Measurements from ENCODE around the gene MAP2K2. TPM values are rescaled to one million over a fixed set of nuclear protein-coding genes. Genes with fewer than 3 reads are reported as not detected.
A peak's percentile ranks its signal among the peaks of the same experiment; 100 is the strongest.

The MAP2K2 gene
- polyA plus RNA-seq, 2 of the 4 experiments (the other 2 are of a cell fraction), result 41.7 to 115 TPM

DNA sequence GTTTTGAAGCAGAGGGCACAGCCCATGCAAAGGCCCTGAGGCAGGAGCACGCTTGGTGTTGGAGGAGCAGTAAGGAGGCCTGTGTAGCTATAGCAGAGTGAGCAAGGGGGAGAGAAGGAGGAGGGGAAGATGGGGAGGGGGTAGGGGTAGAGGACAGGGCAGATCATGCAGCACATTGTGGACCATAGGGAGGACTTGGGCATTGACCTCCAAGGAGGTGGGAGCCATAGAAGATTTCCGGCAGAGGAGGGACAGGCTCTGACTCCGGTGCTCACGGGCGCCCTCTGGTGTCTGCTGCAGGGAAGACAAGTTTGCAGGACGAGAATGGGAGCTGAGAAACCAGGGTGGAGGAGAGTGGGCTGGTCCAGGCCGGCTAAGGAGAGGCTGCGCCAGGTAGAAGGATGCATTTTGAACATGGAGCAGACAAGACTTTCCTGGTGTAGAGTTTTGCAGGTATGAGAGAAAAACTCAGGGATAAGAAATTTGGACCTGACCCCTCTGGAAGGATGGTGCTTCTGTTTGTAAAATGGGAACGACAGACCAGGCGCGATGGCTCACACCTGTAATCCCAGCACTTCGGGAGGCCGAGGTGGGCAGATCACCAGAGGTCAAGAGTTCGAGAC lies 15.8 kb upstream of the MAP2K2 start (continued):
- TF ChIP-seq NR3C1 (IDR thresholded peaks at IDR 0.05) (no peak), CBX2 (IDR thresholded peaks at IDR 0.05; ENCODE audit: borderline replicate concordance, low read depth) (no peak), MAFK (IDR thresholded peaks at IDR 0.05; ENCODE audit: partially characterized antibody) (no peak), MAZ (IDR thresholded peaks at IDR 0.05; ENCODE audit: borderline replicate concordance, low read depth, low read length) (no peak), CHD4 (IDR thresholded peaks at IDR 0.05; ENCODE audit: borderline replicate concordance) (no peak), HOXB5 (CRISPR knock-in tag; IDR thresholded peaks at IDR 0.05) (no peak), RCOR1 (IDR thresholded peaks at IDR 0.05; ENCODE audit: low read depth, low read length) (no peak), ZNF302 (CRISPR knock-in tag; IDR thresholded peaks at IDR 0.05) (no peak), POLR2A (IDR thresholded peaks at IDR 0.05; ENCODE audit: low read length) (no peak)
- TF ChIP-seq, protein P1, sequence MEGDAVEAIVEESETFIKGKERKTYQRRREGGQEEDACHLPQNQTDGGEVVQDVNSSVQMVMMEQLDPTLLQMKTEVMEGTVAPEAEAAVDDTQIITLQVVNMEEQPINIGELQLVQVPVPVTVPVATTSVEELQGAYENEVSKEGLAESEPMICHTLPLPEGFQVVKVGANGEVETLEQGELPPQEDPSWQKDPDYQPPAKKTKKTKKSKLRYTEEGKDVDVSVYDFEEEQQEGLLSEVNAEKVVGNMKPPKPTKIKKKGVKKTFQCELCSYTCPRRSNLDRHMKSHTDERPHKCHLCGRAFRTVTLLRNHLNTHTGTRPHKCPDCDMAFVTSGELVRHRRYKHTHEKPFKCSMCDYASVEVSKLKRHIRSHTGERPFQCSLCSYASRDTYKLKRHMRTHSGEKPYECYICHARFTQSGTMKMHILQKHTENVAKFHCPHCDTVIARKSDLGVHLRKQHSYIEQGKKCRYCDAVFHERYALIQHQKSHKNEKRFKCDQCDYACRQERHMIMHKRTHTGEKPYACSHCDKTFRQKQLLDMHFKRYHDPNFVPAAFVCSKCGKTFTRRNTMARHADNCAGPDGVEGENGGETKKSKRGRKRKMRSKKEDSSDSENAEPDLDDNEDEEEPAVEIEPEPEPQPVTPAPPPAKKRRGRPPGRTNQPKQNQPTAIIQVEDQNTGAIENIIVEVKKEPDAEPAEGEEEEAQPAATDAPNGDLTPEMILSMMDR (IDR thresholded peaks at IDR 0.05), result peak; percentile 52
- TF ChIP-seq, protein P2, sequence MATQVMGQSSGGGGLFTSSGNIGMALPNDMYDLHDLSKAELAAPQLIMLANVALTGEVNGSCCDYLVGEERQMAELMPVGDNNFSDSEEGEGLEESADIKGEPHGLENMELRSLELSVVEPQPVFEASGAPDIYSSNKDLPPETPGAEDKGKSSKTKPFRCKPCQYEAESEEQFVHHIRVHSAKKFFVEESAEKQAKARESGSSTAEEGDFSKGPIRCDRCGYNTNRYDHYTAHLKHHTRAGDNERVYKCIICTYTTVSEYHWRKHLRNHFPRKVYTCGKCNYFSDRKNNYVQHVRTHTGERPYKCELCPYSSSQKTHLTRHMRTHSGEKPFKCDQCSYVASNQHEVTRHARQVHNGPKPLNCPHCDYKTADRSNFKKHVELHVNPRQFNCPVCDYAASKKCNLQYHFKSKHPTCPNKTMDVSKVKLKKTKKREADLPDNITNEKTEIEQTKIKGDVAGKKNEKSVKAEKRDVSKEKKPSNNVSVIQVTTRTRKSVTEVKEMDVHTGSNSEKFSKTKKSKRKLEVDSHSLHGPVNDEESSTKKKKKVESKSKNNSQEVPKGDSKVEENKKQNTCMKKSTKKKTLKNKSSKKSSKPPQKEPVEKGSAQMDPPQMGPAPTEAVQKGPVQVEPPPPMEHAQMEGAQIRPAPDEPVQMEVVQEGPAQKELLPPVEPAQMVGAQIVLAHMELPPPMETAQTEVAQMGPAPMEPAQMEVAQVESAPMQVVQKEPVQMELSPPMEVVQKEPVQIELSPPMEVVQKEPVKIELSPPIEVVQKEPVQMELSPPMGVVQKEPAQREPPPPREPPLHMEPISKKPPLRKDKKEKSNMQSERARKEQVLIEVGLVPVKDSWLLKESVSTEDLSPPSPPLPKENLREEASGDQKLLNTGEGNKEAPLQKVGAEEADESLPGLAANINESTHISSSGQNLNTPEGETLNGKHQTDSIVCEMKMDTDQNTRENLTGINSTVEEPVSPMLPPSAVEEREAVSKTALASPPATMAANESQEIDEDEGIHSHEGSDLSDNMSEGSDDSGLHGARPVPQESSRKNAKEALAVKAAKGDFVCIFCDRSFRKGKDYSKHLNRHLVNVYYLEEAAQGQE (IDR thresholded peaks at IDR 0.05), result no peak

DNA sequence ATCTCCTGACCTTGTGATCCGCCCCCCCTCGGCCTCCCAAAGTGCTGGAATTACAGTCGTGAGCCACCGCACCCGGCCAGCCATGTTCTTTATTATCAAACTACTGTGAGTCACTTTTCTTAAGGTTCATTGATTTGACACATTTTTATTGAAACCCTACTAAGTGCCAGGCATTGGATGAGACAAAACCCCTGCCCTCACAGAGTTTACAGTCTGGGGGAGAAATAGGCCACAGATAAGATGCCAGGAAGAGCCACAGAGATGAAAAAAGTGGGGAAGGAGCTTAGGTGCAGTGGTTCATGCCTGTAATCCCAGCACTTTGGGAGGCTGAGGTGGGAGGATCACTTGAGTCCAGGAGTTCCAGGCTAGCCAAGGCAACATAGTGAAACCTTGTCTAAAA lies 14.5 kb upstream of the MAP2K2 start:
- H3K4me2 ChIP-seq, result no peak overlapping the region
- no peak for FAIRE-seq
- WGBS (ENCODE audit: missing lambda C conversion rate), result 76% methylated on average over 5 of the region's 5 CpGs
- ATAC-seq, result no peak
- POLR2A ChIA-PET, result no interaction called here
- H3K27ac ChIP-seq, result 0 out of 6 replicates have a peak overlapping the region, but pooled peaks have one; percentile 1 to 2
- H3K4me1 ChIP-seq, result peaks cover 19% of the 10 kb centered on the region
- no peak overlapping the region for H3K4me3 ChIP-seq
- no peak for DNase-seq (ENCODE audit: low read depth in 1 of 2, low spot score in 1 of 2)
- H3K9me3 ChIP-seq, result no peaks in the 10 kb centered on the region
- TF ChIP-seq MYC (IDR thresholded peaks at IDR 0.05; ENCODE audit: borderline replicate concordance, low read length) (no peak), MAZ (IDR thresholded peaks at IDR 0.05; ENCODE audit: borderline replicate concordance, low read depth, low read length) (no peak), RCOR1 (IDR thresholded peaks at IDR 0.05; ENCODE audit: low read depth, low read length) (no peak), FOSL2 (IDR thresholded peaks at IDR 0.05) (no peak), FOSL2 (CRISPR knock-in tag; IDR thresholded peaks at IDR 0.05) (no peak), HEYL (CRISPR knock-in tag; IDR thresholded peaks at IDR 0.05) (no peak), KDM5A (IDR thresholded peaks at IDR 0.05) (no peak), RAD21 (conservative IDR thresholded peaks at IDR 0.05 in 1 of 2, IDR thresholded peaks at IDR 0.05 in 1 of 2) (no peak), PHF8 (IDR thresholded peaks at IDR 0.05; ENCODE audit: borderline replicate concordance, low read depth) (no peak), MAFK (IDR thresholded peaks at IDR 0.05; ENCODE audit: partially characterized antibody) (no peak), JUN (IDR thresholded peaks at IDR 0.05) (no peak), RFX5 (IDR thresholded peaks at IDR 0.05) (no peak)
- TF ChIP-seq, protein P3, sequence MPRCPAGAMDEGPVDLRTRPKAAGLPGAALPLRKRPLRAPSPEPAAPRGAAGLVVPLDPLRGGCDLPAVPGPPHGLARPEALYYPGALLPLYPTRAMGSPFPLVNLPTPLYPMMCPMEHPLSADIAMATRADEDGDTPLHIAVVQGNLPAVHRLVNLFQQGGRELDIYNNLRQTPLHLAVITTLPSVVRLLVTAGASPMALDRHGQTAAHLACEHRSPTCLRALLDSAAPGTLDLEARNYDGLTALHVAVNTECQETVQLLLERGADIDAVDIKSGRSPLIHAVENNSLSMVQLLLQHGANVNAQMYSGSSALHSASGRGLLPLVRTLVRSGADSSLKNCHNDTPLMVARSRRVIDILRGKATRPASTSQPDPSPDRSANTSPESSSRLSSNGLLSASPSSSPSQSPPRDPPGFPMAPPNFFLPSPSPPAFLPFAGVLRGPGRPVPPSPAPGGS (IDR thresholded peaks at IDR 0.05), result no peak
- TF ChIP-seq, protein P4, sequence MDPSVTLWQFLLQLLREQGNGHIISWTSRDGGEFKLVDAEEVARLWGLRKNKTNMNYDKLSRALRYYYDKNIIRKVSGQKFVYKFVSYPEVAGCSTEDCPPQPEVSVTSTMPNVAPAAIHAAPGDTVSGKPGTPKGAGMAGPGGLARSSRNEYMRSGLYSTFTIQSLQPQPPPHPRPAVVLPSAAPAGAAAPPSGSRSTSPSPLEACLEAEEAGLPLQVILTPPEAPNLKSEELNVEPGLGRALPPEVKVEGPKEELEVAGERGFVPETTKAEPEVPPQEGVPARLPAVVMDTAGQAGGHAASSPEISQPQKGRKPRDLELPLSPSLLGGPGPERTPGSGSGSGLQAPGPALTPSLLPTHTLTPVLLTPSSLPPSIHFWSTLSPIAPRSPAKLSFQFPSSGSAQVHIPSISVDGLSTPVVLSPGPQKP (IDR thresholded peaks at IDR 0.05; ENCODE audit: low read depth, low read length), result no peak
- TF ChIP-seq, protein P2 (IDR thresholded peaks at IDR 0.05), result no peak
- TF ChIP-seq, protein P5, sequence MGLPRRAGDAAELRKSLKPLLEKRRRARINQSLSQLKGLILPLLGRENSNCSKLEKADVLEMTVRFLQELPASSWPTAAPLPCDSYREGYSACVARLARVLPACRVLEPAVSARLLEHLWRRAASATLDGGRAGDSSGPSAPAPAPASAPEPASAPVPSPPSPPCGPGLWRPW (IDR thresholded peaks at IDR 0.05), result no peak
- TF ChIP-seq, protein P6, sequence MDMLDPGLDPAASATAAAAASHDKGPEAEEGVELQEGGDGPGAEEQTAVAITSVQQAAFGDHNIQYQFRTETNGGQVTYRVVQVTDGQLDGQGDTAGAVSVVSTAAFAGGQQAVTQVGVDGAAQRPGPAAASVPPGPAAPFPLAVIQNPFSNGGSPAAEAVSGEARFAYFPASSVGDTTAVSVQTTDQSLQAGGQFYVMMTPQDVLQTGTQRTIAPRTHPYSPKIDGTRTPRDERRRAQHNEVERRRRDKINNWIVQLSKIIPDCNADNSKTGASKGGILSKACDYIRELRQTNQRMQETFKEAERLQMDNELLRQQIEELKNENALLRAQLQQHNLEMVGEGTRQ (IDR thresholded peaks at IDR 0.05), result no peak
- CTCF ChIA-PET, result interaction anchor here (0.5 to 6.0 kb wide), 7 partner anchors 13 to 1387 kb away, joined by 3 to 66 read pairs (median 3); partner anchors contain the start of gene CREB3L3

Data from A549 (cell line).